Endothelial cell of umbilical vein (primary cell): ENCODE measurements around the gene TLCD3B. TPM values are rescaled to one million over a fixed set of nuclear protein-coding genes. Genes with fewer than 3 reads are reported as not detected.
"Not testable (repeated sequence)": the region's sequence is repeated elsewhere in the genome, so short reads cannot be mapped to it uniquely, and the experiment has no call there.

Source experiments
- BruUV-seq: library from RNA; stranded (reverse); fragments of 400-500 nt; replicated peaks from 2 replicates; lab custom pipeline; 2021; lab: Mats Ljungman, UMichigan
- CTCF ChIA-PET: fragments of 300-600, 350-600 bp; sonication (Branson Sonifier 250); formaldehyde crosslinking; loops from one replicate; lab custom pipeline; 2021; ENCODE audit warnings: antibody characterized with exemption, inconsistent platforms; lab: Charles Lee
- POLR2A ChIA-PET: fragments of 300-600, 350-600 bp; sonication (Branson Sonifier 250); formaldehyde crosslinking; loops from one replicate; lab custom pipeline; 2021; ENCODE audit warnings: antibody characterized with exemption, inconsistent platforms; lab: Charles Lee
- DNase-seq: peaks from one replicate; pipeline ENCODE4 v3.0.0-alpha.2; 2011; ENCODE audit warnings: low read depth, low spot score
- FAIRE-seq: peaks from 2 replicates; lab custom pipeline; 2011; peaks lifted over from hg19 to GRCh38; lab: Jason Lieb, UNC
- H2AFZ ChIP-seq: 2 replicates; pipeline ENCODE4 v1.6.0; 2012; ENCODE audit warnings: low read depth, low read length, control low read depth, inconsistent platforms
- H3K27ac ChIP-seq: 2 replicates; pipeline ENCODE4 v1.5.1; 2011; ENCODE audit warnings: low read depth, mild to moderate bottlenecking, control low read depth, low read length, moderate library complexity; ENCODE audit not compliant: insufficient read depth
- H3K27me3 ChIP-seq, 2 experiments: 2 replicates each; pipeline versions ENCODE4 v1.6.0 to v1.6.1; 2011; ENCODE audit warnings: low read length in 2 of 2, mixed read lengths in 1 of 2; ENCODE audit not compliant: control insufficient read depth in 2 of 2, insufficient read depth in 2 of 2
- H3K36me3 ChIP-seq, 2 experiments: 2 replicates in 1 of 2; 3 replicates in 1 of 2; pipeline ENCODE4 v1.5.1; 2011; ENCODE audit warnings: low read length in 2 of 2, mild to moderate bottlenecking in 1 of 2, moderate library complexity in 1 of 2; ENCODE audit not compliant: control insufficient read depth in 2 of 2, insufficient read depth in 2 of 2; ENCODE audit errors: extremely low read depth in 1 of 2
- H3K4me1 ChIP-seq: 3 replicates; pipeline ENCODE4 v1.5.1; 2011; ENCODE audit warnings: mild to moderate bottlenecking, low read length; ENCODE audit not compliant: control insufficient read depth, insufficient read depth; ENCODE audit errors: extremely low read depth
- H3K4me2 ChIP-seq: 2 replicates; pipeline ENCODE4 v1.6.1; 2011; ENCODE audit warnings: low read length, control low read depth, mixed read lengths; ENCODE audit not compliant: insufficient read depth
- H3K4me3 ChIP-seq, 3 experiments: fragments of 200-600 bp in 1 of 3; sonication (generic), shearing (Covaris generic) in 1 of 3; replicated peaks in 1 of 3; 2 replicates each; pipeline ENCODE4 v1.5.1; 2011 to 2016; ENCODE audit warnings: control low read depth in 3 of 3, low read length in 3 of 3, mild to moderate bottlenecking in 2 of 3, inconsistent platforms in 1 of 3, low read depth in 1 of 3, moderate library complexity in 1 of 3; ENCODE audit not compliant: insufficient read depth in 1 of 3
- H3K79me2 ChIP-seq: 2 replicates; pipeline ENCODE4 v1.6.0; 2012; ENCODE audit warnings: low read length, inconsistent platforms; ENCODE audit not compliant: control insufficient read depth, insufficient read depth
- H3K9ac ChIP-seq: replicated peaks from 2 replicates; pipeline ENCODE3; 2011; ENCODE audit warnings: low read length, control low read depth; ENCODE audit not compliant: insufficient read depth; ENCODE audit errors: extremely low read depth
- H3K9me1 ChIP-seq: replicated peaks from 3 replicates; pipeline ENCODE4 v1.6.0; 2011; ENCODE audit warnings: mild to moderate bottlenecking, low read length; ENCODE audit not compliant: control insufficient read depth, insufficient read depth; ENCODE audit errors: extremely low read depth
- H3K9me3 ChIP-seq: replicated peaks from 2 replicates; pipeline ENCODE4 v1.5.1; 2012; ENCODE audit warnings: low read length, inconsistent platforms; ENCODE audit not compliant: control insufficient read depth, insufficient read depth
- H4K20me1 ChIP-seq: replicated peaks from 2 replicates; pipeline ENCODE3; 2011; ENCODE audit warnings: mild to moderate bottlenecking, low read length; ENCODE audit not compliant: control insufficient read depth, insufficient read depth; ENCODE audit errors: extremely low read depth
- CTCF ChIP-seq, 2 donors: IDR thresholded peaks; 1 replicate in 1 of 2; 2 replicates in 1 of 2; pipeline ENCODE4 v1.5.1; 2011; ENCODE audit warnings: low read length in 2 of 2, mild to moderate bottlenecking in 2 of 2, moderate library complexity in 2 of 2, control low read depth in 1 of 2, inconsistent platforms in 1 of 2, low read depth in 1 of 2; ENCODE audit not compliant: insufficient read depth in 1 of 2; ENCODE audit errors: extremely low read depth in 1 of 2
- EZH2 ChIP-seq: IDR thresholded peaks from 2 replicates; pipeline ENCODE4 v1.6.1; 2012; ENCODE audit warnings: borderline replicate concordance, low read depth, mild to moderate bottlenecking, moderate library complexity, low read length, inconsistent platforms; ENCODE audit not compliant: severe bottlenecking
- FOS ChIP-seq: IDR thresholded peaks from 2 replicates; pipeline ENCODE4 v1.6.1; 2011; ENCODE audit warnings: mild to moderate bottlenecking, low read length, moderate library complexity, borderline replicate concordance; ENCODE audit not compliant: insufficient read depth
- GATA2 ChIP-seq: IDR thresholded peaks from 2 replicates; pipeline ENCODE4 v1.7.0; 2011; ENCODE audit warnings: low read depth, mild to moderate bottlenecking, moderate library complexity, mixed read lengths, low read length; ENCODE audit not compliant: insufficient read length, insufficient read depth
- JUN ChIP-seq: IDR thresholded peaks from 2 replicates; pipeline ENCODE4 v1.6.1; 2011; ENCODE audit warnings: borderline replicate concordance, low read depth; ENCODE audit not compliant: insufficient read length, insufficient read depth
- MYC ChIP-seq: IDR thresholded peaks from one replicate; pipeline ENCODE4 v1.6.1; 2011; ENCODE audit warnings: mild to moderate bottlenecking, low read depth, low read length
- POLR2A ChIP-seq: IDR thresholded peaks from 2 replicates; pipeline ENCODE4 v1.6.1; 2012; ENCODE audit warnings: low read depth, mild to moderate bottlenecking, control low read depth, low read length
- POLR2AphosphoS5 ChIP-seq: IDR thresholded peaks from 2 replicates; pipeline ENCODE4 v1.6.1; 2012; ENCODE audit warnings: low read depth, mild to moderate bottlenecking, control low read depth, low read length, moderate library complexity; ENCODE audit not compliant: insufficient read depth
- dilution Hi-C: fragments of 300-500 bp; cut with MboI; formaldehyde crosslinking; loops from one replicate; pipeline ENCODE4 v1.15.0; 2019; ENCODE audit warnings: low sequenced_read_pairs; ENCODE audit not compliant: extremely low pct_ligation_motif_present
- intact Hi-C: fragments of 100-400 bp; cut with micrococcal nuclease; formaldehyde crosslinking; loops from one replicate; pipeline ENCODE4 v1.10.0; 2022
- polyA plus RNA-seq, 4 experiments: library from polyadenylated mRNA; depleted of rRNA in 3 of 4; stranded (reverse) in 3 of 4; unstranded in 1 of 4; fragments of >200 nt; gene quantifications; 2 replicates each; pipeline versions ENCODE4 v1.2.1 to v1.2.3, GENCODE V29; 2011 to 2012; ENCODE audit warnings: missing spikeins in 1 of 4
- total RNA-seq: library from RNA; stranded (reverse); gene quantifications from 2 replicates; pipeline ENCODE4 v1.2.3, GENCODE V29; 2021
- TF ChIP-seq, protein P1 (sequence below): IDR thresholded peaks from 2 replicates; pipeline ENCODE4 v1.6.1; 2011; ENCODE audit not compliant: insufficient read depth, insufficient read length

Gene TLCD3B
- total and polyA plus RNA-seq, 2 donors (not counting 3 experiments of a cell fraction or from before 2014, with no cell fraction given): 0.37 to 0.86 TPM

DNA sequence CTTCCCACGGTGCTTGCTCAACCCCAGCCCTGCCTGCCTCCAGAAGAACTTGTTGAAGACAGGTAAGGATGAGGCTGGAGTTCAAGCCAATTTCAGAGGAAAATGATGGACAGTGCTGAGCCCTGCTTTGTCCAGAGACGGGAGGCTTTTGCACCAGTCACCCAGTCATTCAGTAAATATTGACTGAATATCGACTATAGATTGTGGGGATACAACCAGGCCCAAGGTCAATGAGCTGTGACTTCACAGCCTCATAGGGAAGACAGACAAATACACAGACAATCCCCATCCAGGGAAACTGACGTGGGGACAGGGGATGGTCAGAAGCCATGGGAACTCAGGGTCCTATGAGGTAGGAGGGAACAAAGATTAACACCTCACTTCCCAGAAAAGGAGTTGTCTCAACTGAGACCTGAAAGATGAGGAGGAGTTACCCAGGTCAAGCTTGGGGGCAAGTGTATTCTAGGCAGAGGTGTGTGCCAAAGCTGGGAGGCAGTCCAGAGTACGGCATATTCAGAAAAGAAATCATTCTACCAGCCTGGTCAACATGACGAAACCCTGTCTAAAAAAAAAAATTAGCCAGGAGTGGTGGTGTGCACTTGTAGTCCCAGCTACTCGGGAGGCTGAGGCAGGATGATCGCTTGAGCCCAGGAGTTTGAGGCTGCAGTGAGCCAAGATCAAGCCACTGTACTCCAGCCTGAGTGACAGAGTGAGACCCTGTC is 14.4 kb downstream of the TLCD3B start:
- Histone ChIP-seq H4K20me1 (no peaks in the 10 kb centered on the region), H3K36me3 (no peaks in the 10 kb centered on the region), H3K27me3 (peaks cover 6% of the 10 kb centered on the region in 2 experiments), H3K9me3 (no peaks in the 10 kb centered on the region), H3K4me1 (no peaks in the 10 kb centered on the region), H3K79me2 (no peaks in the 10 kb centered on the region), H2AFZ (no peak overlapping the region), H3K4me2 (no peak overlapping the region), H3K4me3 (no peak overlapping the region), H3K27ac (no peak overlapping the region), H3K9me1 (no peaks in the 10 kb centered on the region), H3K9ac (no peak overlapping the region)
- intact Hi-C loops (no loop called here), dilution Hi-C loops (no loop called here)
- FAIRE-seq: no peak
- TF ChIP-seq, protein P1, sequence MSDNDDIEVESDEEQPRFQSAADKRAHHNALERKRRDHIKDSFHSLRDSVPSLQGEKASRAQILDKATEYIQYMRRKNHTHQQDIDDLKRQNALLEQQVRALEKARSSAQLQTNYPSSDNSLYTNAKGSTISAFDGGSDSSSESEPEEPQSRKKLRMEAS: no peak
- no peak for TF ChIP-seq POLR2A
- TF ChIP-seq POLR2AphosphoS5: no peak
- TF ChIP-seq JUN: no peak
- TF ChIP-seq FOS: no peak
- TF ChIP-seq EZH2: no peak
- no peak for TF ChIP-seq CTCF (IDR thresholded peaks at IDR 0.05; ENCODE audit: extremely low read depth in 1 of 2, insufficient read depth in 1 of 2, low read depth in 1 of 2, low read length in 2 of 2)
- no peak for TF ChIP-seq GATA2
- TF ChIP-seq MYC: no peak
- BruUV-seq: no TSS peak
- DNase-seq: no peak
- ChIA-PET CTCF (interaction anchor here (1.2 to 3.4 kb wide), 2 partner anchors 11 to 168 kb away, joined by 4 to 17 read pairs; no protein-coding TSS in a partner anchor), POLR2A (no interaction called here)

GRCh38 chr16:30015450-30015849 is 15.6 kb downstream of the TLCD3B start:
- H3K36me3 ChIP-seq, H3K9me3 ChIP-seq, POLR2A ChIA-PET, H3K4me3 ChIP-seq, H3K27ac ChIP-seq, BruUV-seq, DNase-seq, H3K4me1 ChIP-seq, H3K4me2 ChIP-seq, dilution Hi-C loops, H3K9ac ChIP-seq, H2AFZ ChIP-seq, H3K9me1 ChIP-seq, H4K20me1 ChIP-seq, FAIRE-seq, intact Hi-C loops, H3K79me2 ChIP-seq: not testable (repeated sequence)
- CTCF ChIA-PET: interaction anchor here (0.6 to 2.3 kb wide), 3 partner anchors 10 to 42 kb away, joined by 3 to 7 read pairs (median 3); partner anchors contain the start of gene TAOK2
- peaks cover 11 to 16% of the 10 kb centered on the region in 2 experiments for H3K27me3 ChIP-seq
